ENCODE data around the gene COL4A1.

DNA sequence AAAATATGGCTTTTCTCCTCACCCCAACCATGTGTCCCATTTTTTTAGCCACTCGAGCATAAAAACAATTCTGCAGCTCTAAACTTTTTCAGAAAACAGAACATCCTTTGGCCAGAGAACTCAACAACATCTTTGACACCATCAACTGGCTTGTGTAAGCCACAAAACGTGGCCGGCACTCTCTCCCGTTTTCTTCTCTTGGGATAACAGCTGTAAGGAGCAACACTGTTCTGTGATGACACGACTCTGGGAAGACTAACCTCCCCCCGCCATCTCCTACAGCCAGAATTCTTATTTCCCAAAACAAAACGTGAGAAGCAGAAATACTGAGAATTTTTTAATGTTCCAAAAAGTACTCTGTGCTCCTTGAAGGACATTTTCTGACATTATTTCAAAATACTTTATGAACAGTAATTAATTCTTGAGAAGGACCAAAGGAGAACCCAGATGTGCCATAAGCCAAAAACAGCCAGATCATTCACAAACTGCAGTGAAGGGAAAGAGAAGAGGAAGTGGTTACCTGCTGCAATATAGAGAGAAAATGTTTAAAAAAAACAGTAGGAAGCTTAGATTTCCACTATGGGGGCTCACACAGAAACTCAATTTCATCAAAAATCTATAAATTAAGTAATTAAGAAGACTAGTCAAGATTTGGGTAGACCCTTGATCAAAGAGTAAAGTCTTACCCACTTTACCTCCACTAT is 25.8 kb downstream of the COL4A1 start:
- TF ChIP-seq GABPA (IDR thresholded peaks at IDR 0.05; ENCODE audit: low read depth) = no peak
- TF ChIP-seq, protein P1, sequence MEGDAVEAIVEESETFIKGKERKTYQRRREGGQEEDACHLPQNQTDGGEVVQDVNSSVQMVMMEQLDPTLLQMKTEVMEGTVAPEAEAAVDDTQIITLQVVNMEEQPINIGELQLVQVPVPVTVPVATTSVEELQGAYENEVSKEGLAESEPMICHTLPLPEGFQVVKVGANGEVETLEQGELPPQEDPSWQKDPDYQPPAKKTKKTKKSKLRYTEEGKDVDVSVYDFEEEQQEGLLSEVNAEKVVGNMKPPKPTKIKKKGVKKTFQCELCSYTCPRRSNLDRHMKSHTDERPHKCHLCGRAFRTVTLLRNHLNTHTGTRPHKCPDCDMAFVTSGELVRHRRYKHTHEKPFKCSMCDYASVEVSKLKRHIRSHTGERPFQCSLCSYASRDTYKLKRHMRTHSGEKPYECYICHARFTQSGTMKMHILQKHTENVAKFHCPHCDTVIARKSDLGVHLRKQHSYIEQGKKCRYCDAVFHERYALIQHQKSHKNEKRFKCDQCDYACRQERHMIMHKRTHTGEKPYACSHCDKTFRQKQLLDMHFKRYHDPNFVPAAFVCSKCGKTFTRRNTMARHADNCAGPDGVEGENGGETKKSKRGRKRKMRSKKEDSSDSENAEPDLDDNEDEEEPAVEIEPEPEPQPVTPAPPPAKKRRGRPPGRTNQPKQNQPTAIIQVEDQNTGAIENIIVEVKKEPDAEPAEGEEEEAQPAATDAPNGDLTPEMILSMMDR (IDR thresholded peaks at IDR 0.05; ENCODE audit: insufficient read depth, low read length) = no peak
